ENCODE measurements around the gene OLFML2A.

OLFML2A gene

DNA sequence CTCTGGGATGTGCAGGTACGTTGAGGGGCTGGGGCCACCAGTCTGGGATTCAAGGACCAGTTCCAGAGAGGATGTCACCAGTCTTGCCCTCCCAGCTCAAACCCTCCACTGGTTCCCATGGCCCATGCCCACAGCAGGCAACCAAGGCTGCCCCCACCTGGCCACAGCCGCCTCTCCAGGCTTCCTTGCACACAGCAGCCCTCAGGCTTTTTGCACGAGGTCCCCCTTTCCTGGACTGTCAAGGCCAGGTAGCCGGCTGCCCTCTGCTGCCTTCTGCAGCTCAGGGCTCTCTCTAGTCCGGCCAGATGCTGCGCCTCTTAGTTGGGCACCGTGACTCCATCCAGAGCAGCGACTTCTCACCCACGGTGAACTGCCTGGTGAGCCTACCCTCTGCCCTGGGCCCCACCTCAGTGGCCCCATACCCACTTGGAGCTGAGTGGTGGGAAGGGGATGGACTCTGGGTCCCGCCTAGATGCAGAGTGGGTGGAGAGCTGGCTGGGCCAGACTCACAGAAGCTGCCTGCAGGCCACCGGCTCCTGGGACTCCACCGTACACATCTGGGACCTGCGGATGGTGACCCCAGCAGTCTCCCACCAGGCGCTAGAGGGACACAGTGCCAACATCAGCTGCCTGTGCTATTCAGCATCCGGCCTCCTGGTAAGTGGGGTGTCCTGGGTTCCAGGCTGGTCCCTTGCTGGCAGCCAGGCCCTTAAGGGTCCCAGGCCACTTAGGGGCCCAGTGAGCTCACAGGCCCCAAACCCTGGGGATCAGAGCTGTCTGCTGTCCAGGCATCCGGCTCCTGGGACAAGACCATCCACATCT is 79.2 kb downstream of the OLFML2A start:
- DNase-seq (ENCODE audit: insufficient read length, low spot score) (no peak), FAIRE-seq (no peak)
- TF ChIP-seq, protein P1, sequence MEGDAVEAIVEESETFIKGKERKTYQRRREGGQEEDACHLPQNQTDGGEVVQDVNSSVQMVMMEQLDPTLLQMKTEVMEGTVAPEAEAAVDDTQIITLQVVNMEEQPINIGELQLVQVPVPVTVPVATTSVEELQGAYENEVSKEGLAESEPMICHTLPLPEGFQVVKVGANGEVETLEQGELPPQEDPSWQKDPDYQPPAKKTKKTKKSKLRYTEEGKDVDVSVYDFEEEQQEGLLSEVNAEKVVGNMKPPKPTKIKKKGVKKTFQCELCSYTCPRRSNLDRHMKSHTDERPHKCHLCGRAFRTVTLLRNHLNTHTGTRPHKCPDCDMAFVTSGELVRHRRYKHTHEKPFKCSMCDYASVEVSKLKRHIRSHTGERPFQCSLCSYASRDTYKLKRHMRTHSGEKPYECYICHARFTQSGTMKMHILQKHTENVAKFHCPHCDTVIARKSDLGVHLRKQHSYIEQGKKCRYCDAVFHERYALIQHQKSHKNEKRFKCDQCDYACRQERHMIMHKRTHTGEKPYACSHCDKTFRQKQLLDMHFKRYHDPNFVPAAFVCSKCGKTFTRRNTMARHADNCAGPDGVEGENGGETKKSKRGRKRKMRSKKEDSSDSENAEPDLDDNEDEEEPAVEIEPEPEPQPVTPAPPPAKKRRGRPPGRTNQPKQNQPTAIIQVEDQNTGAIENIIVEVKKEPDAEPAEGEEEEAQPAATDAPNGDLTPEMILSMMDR (IDR thresholded peaks at IDR 0.05; ENCODE audit: insufficient read depth, missing control alignments), result peak; percentile 34

DNA sequence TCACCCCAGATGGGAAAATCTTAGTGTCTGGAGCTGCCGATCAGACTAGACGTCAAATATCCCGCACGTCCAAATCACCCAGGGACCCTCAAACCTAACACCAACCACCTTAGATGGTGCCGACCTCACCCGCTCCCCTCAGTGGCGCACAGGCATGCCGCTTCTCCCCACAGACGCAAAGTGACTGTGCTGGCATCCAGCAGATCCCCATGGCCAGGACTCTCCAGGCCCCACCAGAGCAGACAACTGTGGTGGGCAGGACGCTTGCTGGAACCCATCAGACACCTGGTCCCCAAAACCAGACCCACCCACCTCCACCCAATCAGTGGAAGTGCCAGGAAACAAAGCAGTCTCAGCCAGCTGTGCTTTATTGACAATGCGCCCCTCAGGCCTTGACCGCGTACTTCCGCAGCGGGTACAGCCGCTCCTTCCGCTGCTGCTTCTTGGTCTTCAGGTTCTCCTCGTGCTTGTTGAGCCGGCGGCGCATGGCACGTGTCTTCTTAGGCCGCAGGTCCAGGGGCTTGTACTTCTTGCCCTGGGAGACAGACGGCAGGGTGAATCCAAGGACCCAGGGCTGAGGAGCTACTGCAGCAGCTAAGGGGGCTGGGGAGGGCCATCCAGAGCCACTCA is 80.7 kb downstream of the OLFML2A start:
- no peak for DNase-seq (ENCODE audit: insufficient read length, low spot score)
- TF ChIP-seq, protein P1 (IDR thresholded peaks at IDR 0.05; ENCODE audit: insufficient read depth, missing control alignments), result no peak
- no peak for FAIRE-seq

DNA sequence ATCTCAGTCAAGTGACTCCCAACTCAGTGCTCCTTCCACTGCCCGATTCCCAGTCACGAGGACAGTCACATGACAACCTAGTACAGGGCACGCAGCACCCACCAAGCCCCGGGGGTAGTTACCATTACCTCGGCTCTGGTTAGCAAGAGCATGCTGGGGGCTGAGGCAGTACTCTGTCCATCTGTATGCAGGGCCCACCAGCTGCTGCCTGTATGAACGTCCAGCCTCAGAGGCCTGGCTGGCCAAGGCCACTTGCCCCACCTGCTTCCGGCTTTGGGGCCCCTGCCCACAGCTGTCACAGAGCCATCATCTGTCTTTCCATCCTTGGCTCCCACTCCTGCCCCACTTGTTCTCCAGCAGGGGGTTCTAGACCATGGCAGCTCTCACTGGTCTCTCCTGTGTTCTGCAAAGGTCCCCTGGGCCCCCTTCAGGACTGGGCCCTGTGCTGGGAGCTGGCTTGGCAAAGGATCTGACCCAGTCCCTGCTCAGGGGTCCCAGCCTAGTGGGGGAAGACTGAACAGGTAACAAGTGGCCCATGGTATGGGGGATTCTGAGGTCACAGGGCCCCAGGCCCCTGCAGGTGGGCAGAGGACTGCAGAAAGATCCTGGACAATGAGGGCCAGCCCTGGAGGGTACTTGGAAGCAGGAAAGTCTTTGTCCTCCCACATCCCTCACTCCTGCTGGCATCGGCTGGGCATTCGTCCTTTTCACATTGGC is 81.6 kb downstream of the OLFML2A start:
- TF ChIP-seq, protein P1 (IDR thresholded peaks at IDR 0.05; ENCODE audit: insufficient read depth, missing control alignments), result no peak
- DNase-seq (ENCODE audit: insufficient read length, low spot score), result no peak
- no peak for FAIRE-seq

DNA sequence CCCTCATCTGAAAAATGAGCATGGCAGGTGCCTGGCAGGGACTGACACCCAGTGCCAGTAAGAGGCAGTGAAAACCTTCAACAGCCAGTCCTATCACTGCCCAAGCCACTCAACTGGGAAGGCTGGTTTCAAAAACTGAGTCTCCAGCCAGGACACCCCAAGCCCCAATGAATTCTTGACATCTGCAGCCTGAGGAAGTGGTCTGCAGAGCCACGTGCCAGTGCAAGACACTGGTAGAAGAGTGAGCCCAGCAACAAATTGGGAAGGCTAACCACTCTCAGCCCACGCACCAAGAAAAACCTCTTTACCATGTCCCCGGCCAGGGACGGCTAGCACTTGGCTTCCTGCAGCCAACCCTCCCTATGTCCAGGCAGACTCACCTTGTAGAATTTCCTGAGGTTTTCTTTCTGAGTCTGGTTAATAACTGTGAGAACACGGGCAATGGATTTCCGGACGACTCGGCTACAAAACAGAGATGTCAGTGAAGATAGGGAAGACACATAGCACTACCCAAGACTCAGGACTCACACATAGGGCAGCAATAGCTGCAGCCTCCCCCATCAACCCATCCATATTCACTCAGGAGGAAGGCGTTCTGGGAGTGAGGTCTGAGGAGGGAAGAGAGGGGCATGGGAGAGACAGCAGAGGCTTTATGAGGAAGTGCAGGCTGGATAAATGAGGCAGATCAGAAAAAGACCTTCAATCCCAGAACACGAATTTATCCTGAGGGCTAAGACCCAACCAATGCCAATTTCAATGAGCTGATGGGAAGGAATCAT is 83.1 kb downstream of the OLFML2A start:
- TF ChIP-seq, protein P1 (IDR thresholded peaks at IDR 0.05; ENCODE audit: insufficient read depth, missing control alignments), result no peak
- no peak for DNase-seq (ENCODE audit: insufficient read length, low spot score)
- no peak for FAIRE-seq

DNA sequence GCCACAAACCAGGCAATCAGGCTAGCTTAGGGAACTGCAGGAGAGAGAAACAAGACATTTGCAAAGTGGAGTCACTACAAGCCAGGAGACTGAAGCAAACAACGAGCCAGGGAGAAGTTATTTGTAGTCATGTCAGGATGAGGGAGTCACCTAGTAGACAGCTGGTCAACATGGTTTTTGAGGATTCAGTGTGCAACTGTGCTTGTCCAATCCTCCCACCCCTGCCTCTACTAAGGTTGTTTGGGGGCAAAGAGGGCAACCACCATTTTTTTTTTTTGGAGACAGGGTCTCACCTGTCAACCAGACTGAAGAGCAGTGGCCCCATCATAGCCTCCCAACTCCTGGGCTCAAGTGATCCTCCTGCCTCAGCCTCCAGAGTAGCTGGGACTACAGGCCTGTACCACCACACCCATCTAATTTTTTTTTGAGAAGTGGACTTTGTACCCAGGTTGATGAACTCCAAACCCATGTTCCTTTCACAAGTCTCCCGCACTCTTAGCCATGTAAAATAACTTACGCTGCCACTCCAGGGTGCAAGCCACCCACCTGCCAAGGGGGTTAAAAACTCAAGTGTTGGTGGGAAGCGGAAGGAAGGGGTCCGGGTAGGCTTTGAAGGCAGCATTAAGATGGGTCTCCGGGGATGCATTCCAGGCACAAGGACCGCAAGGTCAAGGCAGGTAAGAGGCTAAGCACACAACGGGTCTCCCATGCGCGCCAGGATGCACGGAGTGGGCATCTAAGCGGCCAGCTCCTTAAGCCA is 83.8 kb downstream of the OLFML2A start:
- FAIRE-seq, result no peak
- DNase-seq (ENCODE audit: insufficient read length, low spot score), result no peak
- TF ChIP-seq, protein P1 (IDR thresholded peaks at IDR 0.05; ENCODE audit: insufficient read depth, missing control alignments), result no peak

Data from D721Med (cell line).